Ramos (cell line): ENCODE measurements around the gene EPO.
"Not testable (repeated sequence)": the region's sequence is repeated elsewhere in the genome, so short reads cannot be mapped to it uniquely, and the experiment has no call there.

Experiments used
- in situ Hi-C: fragments of 300-500 bp; cut with MboI; formaldehyde crosslinking; loops from one replicate; pipeline ENCODE4 v1.14.3; 2022; ENCODE audit warnings: low sequenced_read_pairs; ENCODE audit not compliant: unreplicated experiment

EPO gene

GRCh38 chr7:100730136-100730800, 10.0 kb downstream of the EPO start:
- in situ Hi-C loops: no loop called here

- in situ Hi-C loops: no loop called here
Observed at GRCh38 chr7:100731937-100732636, 11.8 kb downstream of the EPO start.

- in situ Hi-C loops: no loop called here
Observed at GRCh38 chr7:100735730-100736129, 15.5 kb downstream of the EPO start.

GRCh38 chr7:100736671-100737070, 16.4 kb downstream of the EPO start:
- in situ Hi-C loops: no loop called here

- in situ Hi-C loops: no loop called here
Observed at GRCh38 chr7:100739934-100740333, 19.7 kb downstream of the EPO start.

- in situ Hi-C loops: no loop called here
Observed at GRCh38 chr7:100744605-100745004, 24.3 kb downstream of the EPO start.

- in situ Hi-C loops: no loop called here
Observed at GRCh38 chr7:100745184-100745583, 24.9 kb downstream of the EPO start.

- in situ Hi-C loops: no loop called here
Observed at GRCh38 chr7:100752994-100753393, 32.7 kb downstream of the EPO start.

- in situ Hi-C loops: no loop called here
Observed at GRCh38 chr7:100753750-100754149, 33.5 kb downstream of the EPO start.

- in situ Hi-C loops: no loop called here
Observed at GRCh38 chr7:100759357-100760171, 39.3 kb downstream of the EPO start.

GRCh38 chr7:100762841-100763240, 42.6 kb downstream of the EPO start:
- in situ Hi-C loops: not testable (repeated sequence)

GRCh38 chr7:100763556-100764140, 43.4 kb downstream of the EPO start:
- in situ Hi-C loops: no loop called here

GRCh38 chr7:100764841-100765240, 44.6 kb downstream of the EPO start:
- in situ Hi-C loops: no loop called here

- in situ Hi-C loops: no loop called here
Observed at GRCh38 chr7:100765250-100765649, 45.0 kb downstream of the EPO start.

- in situ Hi-C loops: no loop called here
Observed at GRCh38 chr7:100768784-100769183, 48.5 kb downstream of the EPO start.
